ENCODE data around the gene PTPRN2. TPM values are rescaled to one million over a fixed set of nuclear protein-coding genes. Genes with fewer than 3 reads are reported as not detected.
A peak's percentile ranks its signal among the peaks of the same experiment; 100 is the strongest.

The PTPRN2 gene
- total and polyA plus RNA-seq, 2 of the 8 experiments (the other 6 are each of a cell fraction or from before 2014, with no cell fraction given) = 2.6 to 4.5 TPM

GRCh38 chr7:158479664-158480025 lies 108.0 kb downstream of the PTPRN2 start:
- ChIA-PET CTCF (ENCODE audit: partially characterized antibody) (interaction anchor here (1.3 kb wide), 2 partner anchors 10 to 12 kb away, joined by 4 read pairs; no protein-coding TSS in a partner anchor), POLR2A (ENCODE audit: partially characterized antibody) (interaction anchor here (1.2 kb wide), 1 partner anchor 15 kb away, joined by 3 read pairs; no protein-coding TSS in a partner anchor)
- Histone ChIP-seq H4K8ac (ENCODE audit: extremely low read depth, insufficient read depth, low read length) (peak overlapping the region; percentile 58), H3K9ac (replicated peaks in 1 of 4; ENCODE audit: extremely low read depth in 1 of 4, low read depth in 3 of 4, low read length in 3 of 4) (no peak overlapping the region), H3K36me3 (ENCODE audit: control insufficient read depth in 2 of 4, insufficient read depth in 4 of 4, low read length in 3 of 4) (no peaks in the 10 kb centered on the region), H2AK5ac (ENCODE audit: low read depth, low read length) (no peak overlapping the region), H3K23ac (ENCODE audit: insufficient read length) (no peak overlapping the region), H2AFZ (ENCODE audit: low read length) (no peak overlapping the region), H3K27ac (ENCODE audit: low read depth, low read length) (no peak overlapping the region), H3K4ac (replicated peaks; ENCODE audit: insufficient read length, low read depth, low read length) (no peak overlapping the region), H2BK12ac (ENCODE audit: low read depth, low read length) (no peak overlapping the region), H3K4me3 (ENCODE audit: extremely low read depth in 1 of 4, insufficient read depth in 2 of 4, low read depth in 3 of 4, low read length in 4 of 4) (no peak overlapping the region), H3K4me2 (ENCODE audit: insufficient read depth in 1 of 2, low read depth in 2 of 2, low read length in 2 of 2) (no peak overlapping the region), H2BK120ac (replicated peaks; ENCODE audit: low read depth, low read length) (no peak overlapping the region), H2BK5ac (ENCODE audit: low read depth, low read length) (no peak overlapping the region), H3K14ac (ENCODE audit: insufficient read length) (no peak overlapping the region), H2BK15ac (ENCODE audit: low read length) (no peak overlapping the region), H3K79me2 (ENCODE audit: control insufficient read depth in 1 of 2, insufficient read depth in 2 of 2, low read length in 2 of 2) (no peaks in the 10 kb centered on the region), H3K18ac (ENCODE audit: extremely low read depth, low read length) (no peak overlapping the region), H3K4me1 (replicated peaks in 1 of 4; ENCODE audit: control insufficient read depth in 3 of 4, insufficient read depth in 4 of 4, low read length in 3 of 4) (peaks cover 0 to 14% (median 3%) of the 10 kb centered on the region in 4 experiments; a peak in 3 of 7 replicates), H3K27me3 (replicated peaks in 1 of 4; ENCODE audit: control insufficient read depth in 3 of 4, extremely low read depth in 1 of 4, insufficient read depth in 3 of 4, low read length in 3 of 4) (no peaks in the 10 kb centered on the region; a peak in 1 of 7 replicates), H3K9me3 (ENCODE audit: insufficient read depth in 2 of 2, low read depth in 1 of 2, low read length in 1 of 2) (no peaks in the 10 kb centered on the region), H2BK20ac (ENCODE audit: low read length) (no peak overlapping the region), H4K5ac (ENCODE audit: insufficient read length, low read depth, low read length) (no peak overlapping the region), H3K79me1 (ENCODE audit: low read depth, low read length) (no peaks in the 10 kb centered on the region), H3K23me2 (ENCODE audit: low read depth, low read length) (no peaks in the 10 kb centered on the region), H4K91ac (replicated peaks; ENCODE audit: insufficient read length, low read length) (no peak overlapping the region), H4K20me1 (replicated peaks in 1 of 2; ENCODE audit: control insufficient read depth in 1 of 2, insufficient read depth in 2 of 2, low read length in 2 of 2) (no peaks in the 10 kb centered on the region), H3K56ac (replicated peaks; ENCODE audit: insufficient read length, low read depth, low read length) (no peak overlapping the region)
- 94% methylated on average over 14 of the region's 14 CpGs; no CpG with 5 or more reads in 1 of the 2 experiments for WGBS, 2 experiments (ENCODE audit: extremely low coverage in 1 of 2, insufficient coverage in 1 of 2, insufficient read length in 1 of 2, insufficient replicate concordance in 2 of 2, low coverage in 1 of 2, low lambda C conversion rate in 2 of 2, missing lambda C conversion rate in 1 of 2)
- TF ChIP-seq HDAC2 (IDR thresholded peaks at IDR 0.05; ENCODE audit: borderline replicate concordance in 1 of 2, low read depth in 2 of 2, low read length in 2 of 2) (no peak), USF2 (IDR thresholded peaks at IDR 0.05; ENCODE audit: low read length) (no peak), KDM1A (IDR thresholded peaks at IDR 0.05; ENCODE audit: borderline replicate concordance, low read length) (no peak), CEBPB (IDR thresholded peaks at IDR 0.05; ENCODE audit: low read depth, low read length) (no peak), MAX (IDR thresholded peaks at IDR 0.05) (no peak), SUZ12 (IDR thresholded peaks at IDR 0.05; ENCODE audit: low read length) (no peak)
- DNase-seq (ENCODE audit: low read depth in 1 of 2, low spot score in 2 of 2) = no peak
- FAIRE-seq = no peak

Measured in H1 (cell line).